Measurements from ENCODE around the gene CNTRL.

Gene CNTRL

DNA sequence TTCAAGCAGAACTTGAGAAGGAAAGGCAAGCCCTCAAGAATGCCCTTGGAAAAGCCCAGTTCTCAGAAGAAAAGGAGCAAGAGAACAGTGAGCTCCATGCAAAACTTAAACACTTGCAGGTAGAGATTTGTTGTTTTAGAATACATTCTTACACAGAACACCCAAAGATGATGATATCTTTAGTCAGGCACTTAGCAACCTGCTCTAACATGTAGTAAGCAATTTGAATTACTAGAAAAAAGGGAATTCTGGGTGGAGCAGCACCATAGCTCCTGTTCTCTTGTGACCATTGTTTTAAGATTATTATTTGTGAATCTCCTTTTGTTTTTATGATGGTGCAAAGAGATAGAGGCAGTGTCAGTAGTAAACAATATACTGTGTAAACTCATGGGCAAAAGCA lies 63.8 kb downstream of the CNTRL start:
- ATAC-seq (no peak), DNase-seq (no peak)
- Mint-ChIP-seq H3K27ac (peak overlapping the region in 1 of 2 donors; percentile 37), H3K9me3 (no peaks in the 10 kb centered on the region), H3K27me3 (no peaks in the 10 kb centered on the region), H3K4me1 (peaks cover 5% of the 10 kb centered on the region), H3K4me3 (no peak overlapping the region)

- H3K4me3 Mint-ChIP-seq: no peak overlapping the region
- DNase-seq: no peak
- H3K27ac Mint-ChIP-seq: no peak overlapping the region
- H3K9me3 Mint-ChIP-seq: no peaks in the 10 kb centered on the region
- peaks cover 5% of the 10 kb centered on the region for H3K4me1 Mint-ChIP-seq
- ATAC-seq: no peak
- no peaks in the 10 kb centered on the region for H3K27me3 Mint-ChIP-seq
Measured at GRCh38 chr9:121138973-121139372, 64.2 kb downstream of the CNTRL start.

- ATAC-seq (no peak), DNase-seq (no peak)
- H3K27ac Mint-ChIP-seq: no peak overlapping the region
- no peaks in the 10 kb centered on the region for H3K9me3 Mint-ChIP-seq
- no peak overlapping the region for H3K4me3 Mint-ChIP-seq
- peaks cover 5% of the 10 kb centered on the region for H3K4me1 Mint-ChIP-seq
- no peaks in the 10 kb centered on the region for H3K27me3 Mint-ChIP-seq
Measured at GRCh38 chr9:121140162-121140561, 65.4 kb downstream of the CNTRL start.

DNA sequence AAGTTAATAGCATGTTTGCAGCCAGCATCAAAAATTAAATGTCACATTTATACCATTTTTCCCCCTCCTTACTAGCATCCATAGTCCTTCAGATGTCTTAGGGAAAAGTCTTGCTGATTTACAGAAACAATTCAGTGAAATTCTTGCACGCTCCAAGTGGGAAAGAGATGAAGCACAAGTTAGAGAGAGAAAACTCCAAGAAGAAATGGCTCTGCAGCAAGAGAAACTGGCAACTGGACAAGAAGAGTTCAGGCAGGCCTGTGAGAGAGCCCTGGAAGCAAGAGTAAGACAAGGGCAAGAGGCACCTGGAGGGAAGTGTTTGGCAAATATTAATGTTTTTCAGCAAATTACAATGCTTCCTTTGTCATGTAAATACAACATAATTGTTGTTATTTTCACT lies 66.6 kb downstream of the CNTRL start:
- no peaks in the 10 kb centered on the region for H3K27me3 Mint-ChIP-seq
- DNase-seq (no peak), ATAC-seq (no peak)
- H3K4me3 Mint-ChIP-seq: no peak overlapping the region
- H3K9me3 Mint-ChIP-seq: no peaks in the 10 kb centered on the region
- H3K27ac Mint-ChIP-seq: peak overlapping the region in 1 of 2 donors; percentile 37
- H3K4me1 Mint-ChIP-seq: peaks cover 5% of the 10 kb centered on the region

DNA sequence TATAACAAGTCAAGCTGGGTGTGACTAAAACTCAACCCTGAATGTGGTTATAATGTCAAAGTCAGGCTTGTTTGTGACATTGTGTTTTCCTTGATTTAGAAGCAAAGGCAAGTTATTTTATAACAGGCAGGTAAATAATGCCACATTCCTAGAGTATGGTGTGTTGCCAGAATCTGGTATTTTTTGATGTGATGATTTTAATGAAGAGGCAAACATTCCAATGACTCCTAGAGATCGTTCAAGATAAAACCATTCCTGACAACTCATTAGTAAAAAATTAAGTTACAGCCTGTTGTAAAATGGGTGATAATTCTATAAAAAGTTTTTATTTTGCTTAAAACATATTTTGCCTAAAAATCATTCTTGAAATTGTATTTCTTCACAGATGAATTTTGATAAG lies 67.0 kb downstream of the CNTRL start:
- no peak for DNase-seq
- ATAC-seq: no peak
- Mint-ChIP-seq H3K9me3 (no peaks in the 10 kb centered on the region), H3K27ac (no peak overlapping the region), H3K4me1 (peaks cover 4% of the 10 kb centered on the region), H3K27me3 (no peaks in the 10 kb centered on the region), H3K4me3 (no peak overlapping the region)

DNA sequence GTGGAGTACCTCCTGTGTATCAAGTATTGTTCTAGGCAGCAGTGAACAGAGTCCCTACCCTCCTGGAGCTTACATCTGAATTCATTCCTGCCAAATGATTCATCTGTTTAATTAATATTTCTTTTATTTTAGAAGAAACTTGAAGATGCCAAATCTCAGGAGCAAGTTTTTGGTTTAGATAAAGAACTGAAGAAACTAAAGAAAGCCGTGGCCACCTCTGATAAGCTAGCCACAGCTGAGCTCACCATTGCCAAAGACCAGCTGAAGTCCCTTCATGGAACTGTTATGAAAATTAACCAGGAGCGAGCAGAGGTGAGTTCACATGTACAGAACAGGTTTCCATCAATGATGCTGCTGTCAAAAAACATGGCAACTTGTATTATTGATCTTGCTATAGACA lies 69.0 kb downstream of the CNTRL start:
- no peak for ATAC-seq
- Mint-ChIP-seq H3K9me3 (no peaks in the 10 kb centered on the region), H3K27me3 (no peaks in the 10 kb centered on the region), H3K4me3 (no peak overlapping the region), H3K27ac (peak overlapping the region in 1 of 2 donors; percentile 36), H3K4me1 (no peaks in the 10 kb centered on the region)
- DNase-seq: no peak

GRCh38 chr9:121144482-121144881 lies 69.7 kb downstream of the CNTRL start:
- ATAC-seq (no peak), DNase-seq (no peak)
- H3K4me1 Mint-ChIP-seq: no peaks in the 10 kb centered on the region
- no peak overlapping the region for H3K27ac Mint-ChIP-seq
- no peaks in the 10 kb centered on the region for H3K9me3 Mint-ChIP-seq
- H3K4me3 Mint-ChIP-seq: no peak overlapping the region
- H3K27me3 Mint-ChIP-seq: no peaks in the 10 kb centered on the region

GRCh38 chr9:121150188-121150587 lies 75.4 kb downstream of the CNTRL start:
- Mint-ChIP-seq H3K9me3 (no peaks in the 10 kb centered on the region), H3K27ac (peak overlapping the region in 1 of 2 donors; percentile 59), H3K4me3 (no peak overlapping the region), H3K27me3 (no peaks in the 10 kb centered on the region), H3K4me1 (peaks cover 34% of the 10 kb centered on the region)
- ATAC-seq (peak; percentile 20), DNase-seq (no peak)

DNA sequence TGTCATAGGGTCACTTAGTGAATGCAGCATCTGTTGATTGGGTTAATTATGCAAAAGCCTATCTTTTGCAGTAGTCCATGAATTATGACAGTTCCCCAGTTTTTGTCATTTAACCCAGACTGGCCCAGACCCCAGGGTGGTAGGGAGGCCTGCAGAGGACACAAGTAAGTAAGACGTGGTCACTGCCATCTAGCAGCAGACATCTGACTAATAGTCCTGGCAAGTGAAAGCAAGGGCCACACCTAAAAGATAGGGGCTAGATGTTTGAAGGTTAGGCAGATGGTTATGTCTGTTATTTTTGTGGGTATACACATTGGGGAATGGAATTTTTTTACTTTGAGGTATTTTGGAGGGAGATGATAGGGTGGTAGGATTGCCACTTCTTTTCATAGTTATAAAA lies 78.9 kb downstream of the CNTRL start:
- Mint-ChIP-seq H3K4me3 (no peak overlapping the region), H3K27ac (peak overlapping the region in 1 of 2 donors; percentile 2), H3K27me3 (no peaks in the 10 kb centered on the region), H3K9me3 (no peaks in the 10 kb centered on the region), H3K4me1 (peaks cover 41% of the 10 kb centered on the region)
- DNase-seq (no peak), ATAC-seq (no peak)

GRCh38 chr9:121154782-121155181 lies 80.0 kb downstream of the CNTRL start:
- DNase-seq (no peak), ATAC-seq (no peak)
- Mint-ChIP-seq H3K4me1 (peaks cover 41% of the 10 kb centered on the region), H3K27me3 (no peaks in the 10 kb centered on the region), H3K9me3 (no peaks in the 10 kb centered on the region), H3K27ac (peak overlapping the region; percentile 3 to 29), H3K4me3 (no peak overlapping the region)

- Mint-ChIP-seq H3K9me3 (no peaks in the 10 kb centered on the region), H3K4me1 (peaks cover 36% of the 10 kb centered on the region), H3K27ac (peak overlapping the region; percentile 61 to 82), H3K27me3 (no peaks in the 10 kb centered on the region), H3K4me3 (peak overlapping the region; percentile 28)
- DNase-seq: peak; percentile 25 to 28
- ATAC-seq: peak; percentile 96
Measured at GRCh38 chr9:121156263-121156731, 81.5 kb downstream of the CNTRL start.

DNA sequence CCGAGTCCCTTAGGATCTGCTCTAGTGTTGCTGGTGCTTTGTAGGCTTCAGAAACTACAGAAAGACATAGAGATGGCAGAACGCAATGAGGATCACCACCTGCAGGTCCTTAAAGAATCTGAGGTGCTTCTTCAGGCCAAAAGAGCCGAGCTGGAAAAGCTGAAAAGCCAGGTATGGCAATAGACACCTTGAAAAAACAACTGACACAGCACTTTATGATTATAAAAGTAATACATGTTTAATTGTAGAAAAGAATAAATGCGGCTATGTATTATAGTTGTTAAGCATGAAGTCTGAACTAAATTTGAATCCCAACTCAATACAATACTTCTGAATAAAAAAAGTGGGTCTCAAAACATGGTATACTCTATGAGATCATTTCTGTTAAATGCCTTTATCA lies 83.2 kb downstream of the CNTRL start:
- ATAC-seq (no peak), DNase-seq (no peak)
- H3K27ac Mint-ChIP-seq: no peak overlapping the region
- H3K9me3 Mint-ChIP-seq: no peaks in the 10 kb centered on the region
- H3K4me3 Mint-ChIP-seq: no peak overlapping the region
- H3K4me1 Mint-ChIP-seq: peaks cover 25% of the 10 kb centered on the region
- H3K27me3 Mint-ChIP-seq: no peaks in the 10 kb centered on the region

GRCh38 chr9:121160025-121160424 lies 85.3 kb downstream of the CNTRL start:
- no peak overlapping the region for H3K4me3 Mint-ChIP-seq
- no peaks in the 10 kb centered on the region for H3K9me3 Mint-ChIP-seq
- H3K27me3 Mint-ChIP-seq: no peaks in the 10 kb centered on the region
- peaks cover 7% of the 10 kb centered on the region for H3K4me1 Mint-ChIP-seq
- H3K27ac Mint-ChIP-seq: peak overlapping the region in 1 of 2 donors; percentile 65
- ATAC-seq: no peak
- DNase-seq: no peak

- H3K27ac Mint-ChIP-seq: peak overlapping the region in 1 of 2 donors; percentile 30
- no peak for ATAC-seq
Measured at GRCh38 chr9:121168052-121168451, 93.3 kb downstream of the CNTRL start.

GRCh38 chr9:121169094-121169601 lies 94.4 kb downstream of the CNTRL start:
- ATAC-seq (peak; percentile 77), DNase-seq (no peak)
- H3K27ac Mint-ChIP-seq: peak overlapping the region in 1 of 2 donors; percentile 44
- no peak overlapping the region for H3K4me3 Mint-ChIP-seq
- no peaks in the 10 kb centered on the region for H3K27me3 Mint-ChIP-seq
- peaks cover 19% of the 10 kb centered on the region for H3K4me1 Mint-ChIP-seq
- no peaks in the 10 kb centered on the region for H3K9me3 Mint-ChIP-seq

More at GRCh38 chr9:121168052-121168451, 93.3 kb downstream of the CNTRL start:
- H3K9me3 Mint-ChIP-seq: no peaks in the 10 kb centered on the region
- no peak for DNase-seq
- H3K4me1 Mint-ChIP-seq: peaks cover 19% of the 10 kb centered on the region
- no peak overlapping the region for H3K4me3 Mint-ChIP-seq
- H3K27me3 Mint-ChIP-seq: no peaks in the 10 kb centered on the region

- ATAC-seq (no peak), DNase-seq (no peak)
- Mint-ChIP-seq H3K4me3 (no peak overlapping the region), H3K27me3 (no peaks in the 10 kb centered on the region), H3K9me3 (no peaks in the 10 kb centered on the region), H3K27ac (no peak overlapping the region), H3K4me1 (peaks cover 19% of the 10 kb centered on the region)
Measured at GRCh38 chr9:121171236-121171635, 96.5 kb downstream of the CNTRL start.
